GM19025 (cell line): ENCODE data around the gene MYPOP.
A peak's percentile ranks its signal among the peaks of the same experiment; 100 is the strongest.
"Not testable (repeated sequence)": the region's sequence is repeated elsewhere in the genome, so short reads cannot be mapped to it uniquely, and the experiment has no call there.

ENCODE experiments used
- ATAC-seq: cut with Tn5 transposase; IDR thresholded peaks from one replicate; pipeline ENCODE4 v1.9.1; 2021; ENCODE audit warnings: mild to moderate bottlenecking, low read depth, moderate library complexity; ENCODE audit not compliant: unreplicated experiment

The MYPOP gene

DNA sequence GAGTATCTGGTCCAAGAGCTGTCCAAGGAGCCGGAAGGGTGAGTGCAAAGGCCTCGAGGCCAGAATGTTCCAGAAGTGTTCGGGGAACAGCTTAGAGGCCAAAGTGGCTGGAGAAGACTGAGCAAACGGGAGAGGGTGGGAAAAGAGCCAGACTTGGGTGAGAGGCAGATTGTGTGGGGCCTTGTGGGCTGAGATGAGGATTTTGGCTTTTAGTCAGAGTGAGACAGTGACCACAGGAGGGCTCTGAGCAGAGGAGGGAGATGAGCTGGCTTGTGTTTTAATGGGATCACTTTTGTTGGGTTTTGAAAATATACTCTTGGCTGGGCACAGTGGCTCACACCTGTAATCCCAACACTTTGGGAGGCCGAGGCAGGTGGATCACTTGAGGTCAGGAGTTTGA lies 6.5 kb upstream of the MYPOP start:
- no peak for ATAC-seq

- ATAC-seq = no peak
Observed at GRCh38 chr19:45906221-45906620, 3.8 kb upstream of the MYPOP start.

DNA sequence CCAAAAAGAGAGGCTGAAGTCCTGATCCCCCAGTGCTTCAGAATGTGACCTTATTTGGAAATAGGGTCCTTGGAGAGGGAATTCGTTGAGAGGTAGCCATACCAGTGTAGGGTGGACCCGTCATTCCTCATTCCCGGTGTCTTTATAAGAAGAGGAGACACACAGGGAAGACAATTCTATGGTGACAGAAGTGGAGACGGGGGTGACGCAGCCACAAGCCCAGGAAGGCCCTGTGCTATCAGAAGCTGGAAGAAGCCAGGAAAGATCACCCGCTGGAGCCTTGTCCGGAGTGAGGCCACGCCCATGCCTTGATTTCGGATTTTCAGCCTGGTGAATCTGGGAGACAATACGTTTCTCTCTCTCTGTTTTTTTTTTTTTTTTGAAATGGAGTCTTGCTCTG lies 2.6 kb upstream of the MYPOP start:
- no peak for ATAC-seq

DNA sequence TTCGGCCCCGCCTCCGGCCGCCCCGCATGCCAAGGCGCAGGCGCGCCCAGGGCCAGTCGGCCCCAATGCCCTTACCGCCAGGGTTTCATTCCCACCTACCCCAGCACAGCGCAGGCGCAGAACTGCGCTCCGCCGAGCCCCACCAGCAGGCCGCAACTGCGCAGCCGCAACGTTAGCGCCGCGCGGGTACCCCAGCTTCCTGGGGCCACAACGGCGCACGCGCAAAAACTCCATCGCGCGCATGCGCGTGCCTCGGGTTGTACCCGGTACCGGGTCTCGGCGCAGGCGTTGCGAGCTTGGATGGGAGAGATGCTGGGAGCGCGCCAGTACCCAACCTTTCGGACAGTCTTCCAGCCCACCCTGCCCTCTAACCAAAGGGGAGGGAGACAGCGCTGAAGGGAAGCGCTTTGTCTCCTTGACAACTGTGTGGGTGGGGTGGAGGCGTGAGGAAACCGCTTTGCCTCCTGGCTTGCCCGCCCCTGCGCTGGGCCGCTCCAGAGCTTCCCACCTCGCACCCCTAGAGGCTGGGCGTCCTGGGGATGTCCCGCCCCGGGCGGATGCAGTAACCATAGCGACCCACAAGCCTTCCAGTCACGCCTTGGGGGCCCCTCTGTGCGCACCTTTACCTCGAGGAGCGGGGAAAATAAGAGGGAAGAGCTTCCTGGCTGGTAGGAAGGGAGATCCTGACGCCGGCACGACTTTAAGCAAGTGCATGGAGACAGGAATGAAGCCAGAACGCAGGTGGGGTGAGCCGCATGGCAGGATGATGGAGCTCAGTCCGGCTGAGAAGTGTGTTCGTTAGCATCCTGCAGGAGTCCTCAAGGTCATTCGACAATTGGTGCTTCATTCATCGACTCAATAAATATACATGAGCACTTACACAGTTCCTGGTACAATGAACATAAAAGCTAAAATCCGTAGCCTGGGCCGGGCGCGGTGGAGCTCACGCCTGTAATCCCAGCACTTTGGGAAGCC lies 525 bp upstream of the MYPOP start:
- ATAC-seq = peak; percentile 91

DNA sequence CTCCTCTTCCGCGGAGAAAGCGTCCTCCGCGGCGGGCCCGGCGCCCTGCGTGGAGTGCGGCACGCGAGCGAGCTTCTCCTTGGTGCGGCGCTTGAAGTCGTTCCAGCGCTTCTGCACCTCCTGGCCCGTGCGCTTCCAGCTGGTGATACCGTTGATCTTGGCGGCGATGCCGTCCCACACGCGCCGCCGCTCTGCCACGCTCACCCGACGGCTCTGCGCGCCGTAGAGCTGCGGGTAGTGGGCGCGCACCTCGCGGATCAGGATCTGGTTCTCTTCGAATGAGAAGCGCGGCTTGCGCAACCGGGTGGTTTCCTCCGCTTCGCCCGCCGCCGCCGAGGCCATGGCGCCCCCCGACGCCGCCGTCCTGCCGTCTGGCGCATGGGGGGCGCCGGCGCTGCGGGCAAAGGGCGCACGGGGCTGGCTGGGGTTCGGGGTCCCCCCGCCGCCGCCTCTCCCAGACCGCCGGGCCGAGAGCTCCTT lies 941 bp downstream of the MYPOP start:
- no peak for ATAC-seq

DNA sequence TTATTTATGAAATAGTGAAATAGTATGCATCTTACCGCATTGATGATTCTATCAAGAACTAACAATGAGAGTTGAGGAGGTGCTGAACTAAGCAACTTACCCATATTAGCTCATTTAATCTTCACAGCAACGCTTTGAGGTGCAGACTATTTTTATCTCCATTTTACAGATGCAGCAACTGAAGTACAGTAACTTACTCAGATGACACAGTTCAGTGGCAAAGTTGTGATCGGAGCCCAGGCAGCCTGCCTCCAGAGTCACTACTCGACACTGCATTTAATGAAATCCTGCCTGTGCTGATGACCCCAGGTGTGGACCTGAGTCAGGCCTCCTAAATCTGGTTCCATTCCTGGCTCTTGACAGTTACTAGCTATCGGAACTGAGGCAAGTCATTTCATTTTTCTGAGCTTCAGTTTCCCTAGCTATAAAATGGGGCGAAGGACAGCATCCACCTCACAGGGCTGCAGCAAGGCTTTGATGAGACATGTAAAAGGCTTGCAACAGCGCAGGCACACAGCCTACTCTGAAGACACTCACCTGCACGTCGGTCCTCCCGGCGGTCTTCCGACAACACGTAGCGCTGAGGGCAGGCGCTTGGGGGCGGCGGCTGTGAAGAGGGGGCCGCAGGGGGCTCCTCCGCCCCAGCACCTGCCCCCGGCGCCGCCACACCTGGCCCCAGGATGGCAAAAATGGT lies 1.5 kb downstream of the MYPOP start:
- no peak for ATAC-seq

- no peak for ATAC-seq
Observed at GRCh38 chr19:45899919-45900589, 2.4 kb downstream of the MYPOP start.

DNA sequence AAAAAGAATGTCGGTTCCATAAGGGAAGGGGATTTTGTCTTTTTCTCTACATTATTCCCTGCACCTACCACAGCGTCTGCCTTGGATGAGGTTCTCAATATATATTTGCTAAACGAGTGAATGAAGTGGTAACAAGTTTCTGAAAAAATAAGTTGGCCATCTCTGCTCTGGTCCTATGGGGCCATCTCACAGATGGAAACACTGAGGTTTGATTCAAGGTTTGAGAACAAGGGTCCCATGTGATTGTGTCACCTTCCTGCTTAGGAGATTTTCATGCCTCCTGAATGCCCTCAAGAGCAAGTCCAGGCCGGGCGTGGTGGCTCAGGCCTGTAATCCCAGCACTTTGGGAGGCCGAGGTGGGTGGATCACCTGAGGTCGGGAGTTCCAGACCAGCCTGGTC lies 3.2 kb downstream of the MYPOP start:
- ATAC-seq = no peak

- no peak for ATAC-seq
Observed at GRCh38 chr19:45897261-45897812, 5.1 kb downstream of the MYPOP start.

GRCh38 chr19:45895983-45896599 lies 6.3 kb downstream of the MYPOP start:
- ATAC-seq = not testable (repeated sequence)

DNA sequence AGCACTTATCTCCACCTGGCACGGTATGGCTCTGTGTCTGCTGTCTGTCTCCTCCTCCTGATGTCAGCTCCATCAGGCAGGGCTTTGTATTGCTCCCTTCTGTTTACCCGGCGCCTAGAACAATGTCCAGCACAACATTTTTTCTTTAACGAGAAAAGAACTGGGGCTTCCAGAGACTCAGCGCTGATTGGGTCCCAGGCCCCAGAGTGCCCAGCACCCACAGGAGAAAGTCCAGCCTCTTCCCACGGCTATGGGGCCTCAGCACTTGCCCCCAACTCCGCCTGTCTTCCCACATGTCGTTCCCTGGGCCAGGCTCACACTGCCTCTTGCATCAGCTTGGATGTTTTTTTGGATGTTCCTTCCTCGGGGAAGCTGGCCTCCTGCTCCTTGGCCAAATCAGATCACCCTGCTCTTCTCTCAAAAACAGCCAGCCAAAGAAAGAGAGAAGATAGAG lies 6.9 kb downstream of the MYPOP start:
- no peak for ATAC-seq

GRCh38 chr19:45890877-45891276 lies 11.5 kb downstream of the MYPOP start:
- ATAC-seq = no peak

DNA sequence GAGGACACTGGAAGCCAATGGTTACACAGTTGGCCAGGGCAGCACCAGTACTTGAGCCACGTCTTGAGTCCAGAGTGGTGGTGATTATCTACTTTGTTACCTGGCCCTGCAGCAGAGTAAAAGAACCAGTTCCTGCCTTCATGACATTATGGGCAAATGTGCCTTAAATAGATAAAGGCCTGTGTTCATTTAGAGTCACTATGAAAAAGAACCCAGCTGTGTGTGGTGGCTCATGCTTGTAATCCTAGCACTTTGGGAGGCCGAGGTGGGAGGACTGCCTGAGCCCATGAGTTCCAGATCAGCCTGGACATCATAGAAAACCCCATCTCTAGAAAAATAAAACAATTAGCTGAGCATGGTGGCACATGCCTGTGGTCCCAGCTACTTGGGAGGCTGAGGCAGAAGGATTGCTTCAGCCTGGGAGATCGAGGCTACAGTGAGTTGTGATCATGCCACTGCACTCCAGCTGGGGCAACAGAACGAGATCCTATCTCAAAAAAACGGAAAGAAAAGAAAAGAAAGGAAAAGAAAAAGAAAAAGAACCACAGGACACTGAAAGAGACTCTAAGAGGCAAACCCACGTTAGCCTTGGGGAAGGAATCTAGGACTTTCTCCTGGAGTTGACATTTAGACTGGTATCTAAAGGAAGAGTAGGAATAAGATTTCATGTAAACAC lies 13.1 kb downstream of the MYPOP start:
- ATAC-seq = no peak

DNA sequence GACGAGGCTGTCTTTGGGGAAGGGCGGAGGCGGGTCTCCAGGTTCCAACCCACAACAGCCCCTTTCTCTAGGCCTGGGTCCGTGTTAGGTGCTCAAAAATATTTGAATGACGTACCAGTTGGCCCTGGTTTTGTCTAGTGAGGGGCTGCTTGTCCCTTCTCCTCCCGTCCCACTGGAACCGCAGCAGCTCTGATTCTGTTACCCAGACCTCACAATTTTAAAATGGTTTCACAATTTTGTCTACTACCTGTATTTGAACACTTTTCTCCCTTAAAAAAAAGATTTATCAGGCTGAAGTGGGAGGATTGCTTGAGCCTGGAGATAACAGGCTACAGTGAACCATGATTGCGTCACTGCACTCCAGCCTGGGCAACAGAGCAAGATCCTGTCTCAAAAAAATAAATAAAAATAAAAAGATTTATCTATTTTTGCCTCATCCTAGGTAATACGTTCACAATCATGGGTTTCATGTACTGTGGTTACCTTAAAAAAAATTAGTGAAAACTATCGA lies 15.2 kb downstream of the MYPOP start:
- no peak for ATAC-seq

GRCh38 chr19:45886427-45887199 lies 15.8 kb downstream of the MYPOP start:
- ATAC-seq = peak; percentile 43

GRCh38 chr19:45885556-45886426 lies 16.6 kb downstream of the MYPOP start, which contains the start of gene IRF2BP1:
TSS of gene IRF2BP1 (minus strand) at chr19:45886141. CDS start at chr19:45885774, 367 bp downstream.
- ATAC-seq = peak; percentile 45

- peak; percentile 2 for ATAC-seq
Observed at GRCh38 chr19:45884682-45885555, 17.5 kb downstream of the MYPOP start.
